T follicular helper cell (primary cell): ENCODE results near the gene ANKRD11.

Experiments used
- DNase-seq: peaks from one replicate; pipeline ENCODE4 v3.0.0-alpha.2; 2020; ENCODE audit warnings: low read depth

The ANKRD11 gene

DNA sequence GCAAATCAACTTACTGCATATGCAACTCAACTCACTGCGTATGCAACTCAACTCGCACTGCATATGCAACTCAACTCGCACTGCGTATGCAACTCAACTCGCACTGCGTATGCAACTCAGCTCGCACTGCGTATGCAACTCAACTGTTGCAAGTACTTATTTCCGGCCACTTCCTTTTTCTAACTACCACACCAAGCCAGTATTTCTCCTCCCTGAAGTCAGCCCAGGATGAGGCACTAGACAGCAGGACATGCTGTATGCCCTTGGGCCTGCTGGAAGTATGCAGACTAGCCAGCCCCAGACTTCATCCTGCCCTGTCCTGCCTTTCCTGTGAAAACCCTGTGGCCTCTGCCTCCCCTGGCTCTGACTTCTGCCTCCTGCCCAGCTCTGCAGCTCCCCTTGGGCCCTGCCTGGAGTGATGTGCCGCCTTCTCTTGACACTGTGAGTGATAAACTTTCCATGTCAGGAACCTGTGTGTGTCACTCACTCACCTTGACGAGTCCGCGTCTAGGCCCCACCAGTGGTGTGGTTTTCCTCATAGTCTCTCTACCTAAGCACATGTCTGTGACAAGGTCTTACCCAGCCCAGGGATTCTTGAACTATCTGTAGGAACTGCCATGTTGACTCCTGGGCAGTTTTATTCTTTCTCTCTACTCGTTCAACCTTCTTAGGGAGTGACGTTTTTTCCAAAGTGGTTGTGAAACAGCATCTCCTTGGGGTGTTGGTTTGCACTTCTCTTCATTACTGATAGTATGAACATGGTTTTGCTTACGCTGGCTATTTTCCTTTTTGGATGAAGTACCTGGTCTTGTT is 256.5 kb downstream of the ANKRD11 start:
- no peak for DNase-seq

DNA sequence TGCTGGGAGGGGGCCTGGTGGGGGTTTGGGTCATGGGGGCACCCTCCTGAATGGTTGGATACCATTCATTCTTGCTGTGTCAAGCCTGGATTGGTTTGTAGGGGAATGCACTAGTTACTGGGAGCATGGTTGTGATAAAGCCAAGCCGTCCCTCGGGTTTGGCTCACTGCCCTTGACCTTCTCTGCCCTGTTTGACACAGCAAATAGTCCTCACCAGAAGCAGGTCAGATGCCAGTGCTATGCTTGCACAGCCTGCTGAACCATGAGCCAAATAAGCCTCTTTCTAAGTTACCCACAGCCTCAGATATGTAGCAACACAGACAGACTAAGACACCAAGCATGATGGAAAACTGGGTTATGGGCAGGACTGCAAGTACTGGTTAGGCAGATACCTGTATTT is 258.3 kb downstream of the ANKRD11 start:
- no peak for DNase-seq

DNA sequence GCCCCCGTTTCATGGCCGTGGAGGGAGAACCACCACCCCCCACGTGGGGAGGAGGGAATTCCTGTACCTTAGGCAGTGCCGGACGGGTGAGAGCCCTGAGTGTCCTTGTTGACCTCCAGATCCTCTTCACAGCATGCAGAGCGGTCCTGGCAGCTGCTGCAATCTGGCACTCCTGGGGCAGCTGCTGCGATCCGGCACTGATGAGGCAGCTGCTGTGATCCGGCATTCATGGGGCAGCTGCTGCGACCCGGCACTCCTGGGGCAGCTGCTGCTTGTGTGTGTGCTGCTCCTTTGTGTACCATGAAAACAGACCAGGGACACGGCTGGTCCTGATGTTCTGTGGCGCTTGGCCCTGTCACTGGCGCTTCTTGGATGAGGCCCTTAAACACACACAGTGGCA is 260.1 kb downstream of the ANKRD11 start:
- DNase-seq = no peak

DNA sequence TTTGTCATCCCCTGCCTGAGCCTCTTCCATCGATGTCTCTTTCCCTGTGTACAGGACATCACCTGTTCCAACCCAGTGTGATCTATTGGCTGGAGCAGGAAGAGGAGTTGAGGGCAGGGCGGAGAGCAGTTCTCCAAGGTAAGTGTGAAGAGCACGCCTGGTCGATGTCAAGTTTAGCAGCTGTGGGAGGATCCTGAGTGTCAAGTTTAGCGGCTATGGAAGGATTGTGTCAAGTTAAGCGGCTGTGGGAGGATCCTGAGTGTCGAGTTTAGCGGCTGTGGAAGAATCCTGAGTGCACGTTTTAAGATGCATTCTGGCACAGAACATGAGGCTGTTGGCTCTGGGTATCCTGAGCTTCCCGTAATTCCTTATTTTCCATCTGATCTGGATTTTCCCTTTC is 265.7 kb downstream of the ANKRD11 start:
- DNase-seq = no peak

DNA sequence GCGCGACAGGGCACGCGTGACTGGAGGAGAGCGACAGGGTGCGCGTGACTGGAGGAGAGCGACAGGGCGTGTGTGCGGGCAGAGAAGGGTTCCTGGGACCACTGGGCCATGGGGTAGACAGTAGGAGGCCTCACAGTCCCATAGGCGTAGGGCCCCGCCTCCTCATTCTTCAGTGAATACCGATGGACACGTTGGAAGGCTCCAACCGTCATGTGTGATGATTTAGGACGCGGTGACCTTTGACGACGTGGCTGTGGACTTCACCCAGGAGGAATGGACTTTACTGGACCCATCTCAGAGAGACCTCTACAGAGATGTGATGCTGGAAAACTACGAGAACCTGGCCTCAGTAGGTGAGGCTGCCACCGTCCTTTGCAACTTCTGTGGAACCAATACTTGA is 267.4 kb downstream of the ANKRD11 start:
- DNase-seq = no peak

DNA sequence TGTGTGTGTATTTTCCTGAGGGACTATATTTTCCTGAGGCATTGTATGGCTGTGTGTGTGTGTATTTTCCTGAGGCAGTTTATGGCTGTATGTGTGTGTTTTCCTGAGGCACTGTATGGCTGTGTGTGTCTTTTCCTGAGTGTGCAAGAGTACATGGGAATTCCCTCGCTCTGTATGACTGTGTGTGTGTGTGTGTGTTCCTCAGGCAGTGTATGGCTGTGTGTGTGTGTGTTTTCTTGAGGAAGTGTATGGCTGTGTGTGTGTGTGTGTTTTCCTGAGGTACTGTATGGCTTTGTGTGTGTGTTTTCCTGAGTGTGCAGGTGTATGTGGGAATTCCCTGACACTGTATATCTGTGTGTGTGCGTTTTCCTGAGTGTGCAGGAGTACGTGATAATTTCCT is 268.8 kb downstream of the ANKRD11 start:
- no peak for DNase-seq

DNA sequence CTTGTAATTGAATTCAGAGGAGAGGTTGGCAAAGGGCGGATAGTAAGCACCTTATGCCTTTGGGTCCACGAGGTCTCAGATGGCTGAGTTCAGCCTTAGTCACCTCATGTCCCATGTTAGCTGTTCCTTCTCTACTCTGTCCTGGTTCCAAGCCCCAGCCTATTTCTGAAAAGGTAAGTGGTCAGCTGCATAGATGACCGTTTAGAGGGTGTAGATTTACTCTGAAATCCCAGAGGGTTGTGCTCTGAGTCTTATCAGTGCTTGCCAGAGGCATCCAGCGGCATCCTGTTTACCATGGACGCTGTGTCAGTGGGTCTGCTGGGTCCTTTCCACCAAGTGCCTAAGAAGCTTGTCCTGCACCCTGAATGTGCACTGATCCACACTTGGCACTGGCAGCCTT is 271.0 kb downstream of the ANKRD11 start:
- DNase-seq = no peak
